ENCODE results near the gene MLPH. TPM values are rescaled to one million over a fixed set of nuclear protein-coding genes. Genes with fewer than 3 reads are reported as not detected.

MLPH gene
- total RNA-seq, 2 experiments from 2014 or later, result not detected

- no peak for DNase-seq
- Mint-ChIP-seq H3K9me3 (no peaks in the 10 kb centered on the region), H3K4me3 (no peak overlapping the region), H3K27me3 (no peaks in the 10 kb centered on the region), H3K4me1 (ENCODE audit: low read depth) (no peaks in the 10 kb centered on the region), H3K27ac (no peak overlapping the region), H3K36me3 (ENCODE audit: low read depth) (no peaks in the 10 kb centered on the region)
- intact Hi-C loops (cut with micrococcal nuclease), result loop anchor here (5.0 kb wide), 1 partner anchor 38 kb away; the partner anchor contains the start of gene PRLH
- ChIA-PET POLR2A (no interaction called here), CTCF (interaction anchor here (1.5 kb wide), 1 partner anchor 43 kb away, joined by 7 read pairs; no protein-coding TSS in a partner anchor)
- no peak for ATAC-seq
- no peak for TF ChIP-seq CTCF (IDR thresholded peaks at IDR 0.05)
These were observed 42.7 kb downstream of the MLPH start for GRCh38 chr2:237529452-237530402.

GRCh38 chr2:237530472-237531433 lies 43.7 kb downstream of the MLPH start:
- no peaks in the 10 kb centered on the region for H3K9me3 Mint-ChIP-seq
- H3K4me3 Mint-ChIP-seq, result no peak overlapping the region
- no peak overlapping the region for H3K27ac Mint-ChIP-seq
- intact Hi-C loops (cut with micrococcal nuclease), result loop anchor here (5.0 kb wide), 1 partner anchor 37 kb away; the partner anchor contains the start of gene PRLH
- CTCF ChIA-PET, result interaction anchor here (1.0 kb wide), 1 partner anchor 40 kb away, joined by 3 read pairs; no protein-coding TSS in a partner anchor
- H3K36me3 Mint-ChIP-seq (ENCODE audit: low read depth), result no peaks in the 10 kb centered on the region
- TF ChIP-seq CTCF (IDR thresholded peaks at IDR 0.05), result no peak
- H3K27me3 Mint-ChIP-seq, result no peaks in the 10 kb centered on the region
- no peaks in the 10 kb centered on the region for H3K4me1 Mint-ChIP-seq (ENCODE audit: low read depth)
- ATAC-seq (no peak), DNase-seq (no peak)
- POLR2A ChIA-PET, result no interaction called here

DNA sequence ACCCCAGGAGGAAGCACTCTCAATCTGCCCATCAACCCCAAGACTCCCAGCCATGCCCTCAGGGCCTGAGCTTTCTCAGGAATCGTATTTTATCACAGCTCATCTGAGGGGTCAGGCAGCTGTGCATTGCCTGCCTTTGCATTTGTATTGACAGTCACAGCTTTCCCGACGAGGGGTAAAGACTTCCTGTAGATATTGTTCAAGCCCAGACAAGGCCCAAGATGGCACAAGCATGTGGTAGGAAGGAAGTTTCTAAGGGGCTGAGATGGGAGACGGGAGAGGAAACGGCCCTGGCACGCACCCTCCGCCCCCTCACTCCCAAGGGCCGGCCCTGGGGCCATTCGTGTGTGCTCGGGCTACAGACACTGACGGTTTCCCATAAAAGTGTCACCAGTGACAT lies 45.1 kb downstream of the MLPH start:
- no peaks in the 10 kb centered on the region for H3K27me3 Mint-ChIP-seq
- intact Hi-C loops (cut with micrococcal nuclease), result loop anchor here (5.0 kb wide), 1 partner anchor 35 kb away; the partner anchor contains the start of gene PRLH

GRCh38 chr2:237533668-237534161 lies 46.7 kb downstream of the MLPH start:
- CTCF ChIA-PET, result interaction anchor here (0.8 to 3.4 kb wide), 3 partner anchors 21 to 112 kb away, joined by 3 to 16 read pairs (median 14); no protein-coding TSS in a partner anchor

More for the DNA sequence above, 45.1 kb downstream of the MLPH start:
- no peak for TF ChIP-seq CTCF (IDR thresholded peaks at IDR 0.05)
- ChIA-PET CTCF (interaction anchor here (1.0 to 2.4 kb wide), 4 partner anchors 20 to 110 kb away, joined by 3 to 16 read pairs (median 6); no protein-coding TSS in a partner anchor), POLR2A (no interaction called here)
- Mint-ChIP-seq H3K9me3 (no peaks in the 10 kb centered on the region), H3K36me3 (ENCODE audit: low read depth) (no peaks in the 10 kb centered on the region), H3K4me1 (ENCODE audit: low read depth) (no peaks in the 10 kb centered on the region), H3K4me3 (no peak overlapping the region), H3K27ac (no peak overlapping the region)
- ATAC-seq (no peak), DNase-seq (no peak)

More at GRCh38 chr2:237533668-237534161, 46.7 kb downstream of the MLPH start:
- Mint-ChIP-seq H3K4me3 (no peak overlapping the region), H3K9me3 (no peaks in the 10 kb centered on the region), H3K27me3 (no peaks in the 10 kb centered on the region), H3K4me1 (ENCODE audit: low read depth) (no peaks in the 10 kb centered on the region), H3K27ac (no peak overlapping the region), H3K36me3 (ENCODE audit: low read depth) (no peaks in the 10 kb centered on the region)
- DNase-seq, result no peak
- no peak for TF ChIP-seq CTCF (IDR thresholded peaks at IDR 0.05)
- ATAC-seq, result no peak
- intact Hi-C loops (cut with micrococcal nuclease), result loop anchor here (5.0 kb wide), 1 partner anchor 34 kb away; the partner anchor contains the start of gene PRLH
- POLR2A ChIA-PET, result interaction anchor here (1.2 kb wide), 1 partner anchor 21 kb away, joined by 3 read pairs; no protein-coding TSS in a partner anchor

All from activated CD8-positive, alpha-beta T cell treated with anti-CD3 and anti-CD28 coated beads for 36 hours (primary cell).